DOHH2 (cell line): ENCODE measurements around the gene GRM2.

Experiments
- H3F3A ChIP-seq: fragments of 200-600 bp; sonication (generic), shearing (Covaris generic); 2 replicates; pipeline ENCODE4 v1.6.0; 2016; ENCODE audit warnings: antibody characterized with exemption, mild to moderate bottlenecking; ENCODE audit not compliant: control insufficient read depth, insufficient read depth
- H3K27ac ChIP-seq: fragments of 200-600 bp; sonication (generic); 2 replicates; pipeline ENCODE4 v1.5.1; 2014; ENCODE audit warnings: low read depth, mild to moderate bottlenecking, low read length, moderate library complexity
- H3K27me3 ChIP-seq: fragments of 200-600 bp; sonication (generic); 2 replicates; pipeline ENCODE4 v1.6.1; 2014; ENCODE audit warnings: mild to moderate bottlenecking, low read length, mixed read lengths; ENCODE audit not compliant: control insufficient read depth
- H3K36me3 ChIP-seq: fragments of 200-600 bp; sonication (generic); 2 replicates; pipeline ENCODE4 v1.6.1; 2014; ENCODE audit warnings: mild to moderate bottlenecking, low read length, moderate library complexity, mixed read lengths; ENCODE audit not compliant: control insufficient read depth
- H3K4me1 ChIP-seq: fragments of 200-600 bp; sonication (generic); 2 replicates; pipeline ENCODE4 v1.6.1; 2014; ENCODE audit warnings: mild to moderate bottlenecking, low read length, mixed read lengths; ENCODE audit not compliant: control insufficient read depth
- H3K4me2 ChIP-seq: fragments of 200-600 bp; sonication (generic); 2 replicates; pipeline ENCODE4 v1.6.0; 2014; ENCODE audit warnings: mild to moderate bottlenecking, low read length, moderate library complexity
- H3K4me3 ChIP-seq: fragments of 200-600 bp; sonication (generic); 2 replicates; pipeline ENCODE4 v1.5.1; 2014; ENCODE audit warnings: mild to moderate bottlenecking, low read length, mixed read lengths
- H3K79me2 ChIP-seq: fragments of 200-600 bp; sonication (generic); 2 replicates; pipeline ENCODE4 v1.6.1; 2014; ENCODE audit warnings: mild to moderate bottlenecking, low read length, mixed read lengths; ENCODE audit not compliant: control insufficient read depth
- H3K9me2 ChIP-seq: fragments of 200-600 bp; sonication (generic); replicated peaks from 2 replicates; pipeline ENCODE4 v1.6.1; 2014; ENCODE audit warnings: mild to moderate bottlenecking, low read length, mixed read lengths; ENCODE audit not compliant: control insufficient read depth
- H3K9me3 ChIP-seq: fragments of 200-600 bp; sonication (generic); 2 replicates; pipeline ENCODE4 v1.6.1; 2014; ENCODE audit warnings: antibody characterized with exemption, low read length, mixed read lengths; ENCODE audit not compliant: control insufficient read depth, insufficient read depth
- H4K20me1 ChIP-seq: fragments of 200-600 bp; sonication (generic); 2 replicates; pipeline ENCODE4 v1.6.0; 2014; ENCODE audit warnings: low read depth, mild to moderate bottlenecking, antibody characterized with exemption, low read length, moderate library complexity; ENCODE audit not compliant: control insufficient read depth, insufficient read depth
- EZH2phosphoT487 ChIP-seq: fragments of 200-600 bp; sonication (generic); IDR thresholded peaks from 2 replicates; pipeline ENCODE4 v1.6.1; 2017; ENCODE audit warnings: borderline replicate concordance, mild to moderate bottlenecking, antibody characterized with exemption, low read length, moderate library complexity, mixed read lengths
- TF ChIP-seq, protein P1 (sequence below): fragments of 200-600 bp; sonication (generic); IDR thresholded peaks from one replicate; pipeline ENCODE4 v1.5.1; 2014; ENCODE audit warnings: antibody characterized with exemption, mild to moderate bottlenecking, low read depth, low read length; ENCODE audit not compliant: poor library complexity, severe bottlenecking

The GRM2 gene

DNA sequence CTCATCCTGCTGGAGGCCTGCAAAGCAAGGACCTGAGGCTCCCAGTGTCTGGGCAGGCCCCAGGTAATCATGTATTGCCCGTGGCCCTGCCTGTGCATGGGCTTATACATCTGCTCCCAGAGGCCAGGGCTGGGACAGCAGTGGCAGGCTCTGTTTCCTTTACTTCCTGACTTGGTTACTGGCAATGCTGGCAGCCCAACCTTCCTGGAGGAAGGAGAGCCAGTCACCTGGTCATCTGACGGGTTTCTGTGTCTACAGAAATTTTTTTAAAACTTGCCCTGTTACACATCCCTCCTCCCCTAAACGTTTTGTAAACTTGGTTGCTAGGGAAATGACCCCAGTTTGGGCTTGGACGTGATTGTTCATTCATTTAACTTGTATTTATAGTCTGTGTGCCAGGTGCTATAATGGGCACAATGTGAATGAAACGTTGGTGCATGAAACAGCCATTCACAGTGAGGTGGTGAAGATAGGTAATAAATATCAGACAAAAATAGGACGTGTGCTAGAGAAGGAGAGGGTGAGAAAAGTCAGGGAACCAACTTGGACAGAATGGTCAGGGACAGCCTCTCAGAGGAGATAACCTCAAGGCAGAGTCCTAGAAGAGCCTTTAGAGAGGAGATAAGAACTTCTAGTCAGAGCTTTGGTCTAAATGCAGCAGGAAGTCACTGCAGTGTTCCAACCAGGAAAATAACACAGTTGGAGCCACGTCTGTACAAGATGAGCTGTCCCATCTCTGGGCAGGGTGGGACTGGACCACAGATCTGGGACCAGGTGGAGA, 21.7 kb upstream of the GRM2 start:
- no peak overlapping the region for H3K4me3 ChIP-seq
- peaks cover 21% of the 10 kb centered on the region for H3K79me2 ChIP-seq
- H3F3A ChIP-seq, result peaks cover 2% of the 10 kb centered on the region; the same call in 1 of the 2 replicates
- no peaks in the 10 kb centered on the region for H3K9me3 ChIP-seq
- H3K36me3 ChIP-seq, result peaks cover 90% of the 10 kb centered on the region
- no peak overlapping the region for H3K4me2 ChIP-seq
- H3K27ac ChIP-seq, result no peak overlapping the region
- no peaks in the 10 kb centered on the region for H3K27me3 ChIP-seq
- no peaks in the 10 kb centered on the region for H3K9me2 ChIP-seq
- peaks cover 19% of the 10 kb centered on the region for H4K20me1 ChIP-seq
- TF ChIP-seq, protein P1, sequence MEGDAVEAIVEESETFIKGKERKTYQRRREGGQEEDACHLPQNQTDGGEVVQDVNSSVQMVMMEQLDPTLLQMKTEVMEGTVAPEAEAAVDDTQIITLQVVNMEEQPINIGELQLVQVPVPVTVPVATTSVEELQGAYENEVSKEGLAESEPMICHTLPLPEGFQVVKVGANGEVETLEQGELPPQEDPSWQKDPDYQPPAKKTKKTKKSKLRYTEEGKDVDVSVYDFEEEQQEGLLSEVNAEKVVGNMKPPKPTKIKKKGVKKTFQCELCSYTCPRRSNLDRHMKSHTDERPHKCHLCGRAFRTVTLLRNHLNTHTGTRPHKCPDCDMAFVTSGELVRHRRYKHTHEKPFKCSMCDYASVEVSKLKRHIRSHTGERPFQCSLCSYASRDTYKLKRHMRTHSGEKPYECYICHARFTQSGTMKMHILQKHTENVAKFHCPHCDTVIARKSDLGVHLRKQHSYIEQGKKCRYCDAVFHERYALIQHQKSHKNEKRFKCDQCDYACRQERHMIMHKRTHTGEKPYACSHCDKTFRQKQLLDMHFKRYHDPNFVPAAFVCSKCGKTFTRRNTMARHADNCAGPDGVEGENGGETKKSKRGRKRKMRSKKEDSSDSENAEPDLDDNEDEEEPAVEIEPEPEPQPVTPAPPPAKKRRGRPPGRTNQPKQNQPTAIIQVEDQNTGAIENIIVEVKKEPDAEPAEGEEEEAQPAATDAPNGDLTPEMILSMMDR, result no peak
- TF ChIP-seq EZH2phosphoT487, result no peak
- peaks cover 43% of the 10 kb centered on the region for H3K4me1 ChIP-seq

DNA sequence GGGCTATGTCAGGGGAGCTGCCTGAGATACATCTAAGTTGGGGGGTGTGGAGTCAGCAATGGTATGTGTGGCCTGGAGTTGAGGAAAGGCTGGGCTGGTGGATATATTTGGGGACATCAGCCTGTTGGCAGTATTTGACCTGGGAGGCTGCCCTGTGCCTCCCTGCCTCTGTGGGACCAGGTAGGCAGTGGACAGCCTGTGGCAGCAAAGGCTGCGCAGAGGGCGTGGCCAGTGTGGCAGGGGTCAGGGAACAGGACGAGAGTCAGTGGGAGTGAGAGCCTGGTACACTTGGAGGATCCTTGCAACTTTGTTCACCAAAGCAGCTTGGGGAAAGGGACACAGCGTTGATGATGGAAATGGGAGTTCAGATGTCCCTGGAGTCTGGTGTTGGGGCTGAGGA, 20.8 kb upstream of the GRM2 start:
- H3K27ac ChIP-seq, result no peak overlapping the region
- H3F3A ChIP-seq, result peaks cover 2% of the 10 kb centered on the region; the same call in 1 of the 2 replicates
- TF ChIP-seq, protein P1, result no peak
- TF ChIP-seq EZH2phosphoT487, result no peak
- no peak overlapping the region; the same call in 1 of the 2 replicates for H3K4me3 ChIP-seq
- H3K79me2 ChIP-seq, result peaks cover 21% of the 10 kb centered on the region
- no peaks in the 10 kb centered on the region for H3K27me3 ChIP-seq
- peak overlapping the region; percentile 52 for H3K4me2 ChIP-seq
- peaks cover 87% of the 10 kb centered on the region for H3K36me3 ChIP-seq
- H3K9me3 ChIP-seq, result no peaks in the 10 kb centered on the region
- peaks cover 15% of the 10 kb centered on the region for H4K20me1 ChIP-seq
- H3K9me2 ChIP-seq, result no peaks in the 10 kb centered on the region
- peaks cover 34% of the 10 kb centered on the region for H3K4me1 ChIP-seq

DNA sequence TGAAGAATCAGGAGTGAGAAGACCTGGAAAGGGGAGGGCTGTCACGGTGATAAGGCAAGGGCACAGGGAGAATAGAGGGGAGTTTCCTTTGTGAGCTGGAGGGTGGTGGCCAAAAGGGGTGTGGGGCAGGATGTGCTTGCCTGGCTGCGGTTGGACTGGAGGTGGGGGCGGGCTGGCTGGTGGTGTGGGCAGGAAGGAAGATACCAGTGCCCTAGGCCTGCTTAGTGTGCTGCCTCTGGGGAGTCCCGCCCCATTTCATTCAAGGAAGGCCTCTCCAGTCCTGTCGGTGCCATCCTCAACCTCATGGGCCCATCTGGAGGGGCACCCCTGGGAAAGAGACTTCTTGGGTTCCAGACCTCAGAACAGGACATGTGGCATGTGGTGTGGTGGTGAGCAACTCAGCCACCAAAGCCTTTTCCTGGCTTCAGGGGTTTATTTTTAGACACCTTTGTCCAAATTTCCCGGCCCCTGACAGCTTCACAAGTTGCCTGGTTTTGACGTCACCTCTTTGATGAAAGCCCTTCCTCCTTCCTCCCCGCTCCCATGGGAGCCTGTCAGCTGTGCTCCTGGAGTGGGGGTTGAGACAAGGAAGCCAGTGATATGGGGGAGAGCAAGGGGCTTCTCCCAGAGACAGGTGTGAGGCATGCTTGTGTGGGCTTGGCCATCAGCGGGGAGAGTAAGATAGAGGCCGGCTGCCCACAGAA, 20.2 kb upstream of the GRM2 start:
- H3K79me2 ChIP-seq, result peaks cover 20% of the 10 kb centered on the region
- H3K27ac ChIP-seq, result peak overlapping the region; percentile 24; the same call in 1 of the 2 replicates
- H3K4me1 ChIP-seq, result peaks cover 28% of the 10 kb centered on the region
- H3K9me3 ChIP-seq, result no peaks in the 10 kb centered on the region
- peak overlapping the region; percentile 52 for H3K4me2 ChIP-seq
- peaks cover 87% of the 10 kb centered on the region for H3K36me3 ChIP-seq
- TF ChIP-seq, protein P1, result no peak
- H3K27me3 ChIP-seq, result no peaks in the 10 kb centered on the region
- no peaks in the 10 kb centered on the region for H3K9me2 ChIP-seq
- H3K4me3 ChIP-seq, result no peak overlapping the region; the same call in 1 of the 2 replicates
- H4K20me1 ChIP-seq, result peaks cover 11% of the 10 kb centered on the region
- peaks cover 2% of the 10 kb centered on the region; the same call in 1 of the 2 replicates for H3F3A ChIP-seq
